ENCODE data around the gene CCDC121. TPM values are rescaled to one million over a fixed set of nuclear protein-coding genes. Genes with fewer than 3 reads are reported as not detected.

Gene CCDC121, protein sequence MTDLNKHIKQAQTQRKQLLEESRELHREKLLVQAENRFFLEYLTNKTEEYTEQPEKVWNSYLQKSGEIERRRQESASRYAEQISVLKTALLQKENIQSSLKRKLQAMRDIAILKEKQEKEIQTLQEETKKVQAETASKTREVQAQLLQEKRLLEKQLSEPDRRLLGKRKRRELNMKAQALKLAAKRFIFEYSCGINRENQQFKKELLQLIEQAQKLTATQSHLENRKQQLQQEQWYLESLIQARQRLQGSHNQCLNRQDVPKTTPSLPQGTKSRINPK
- 1.2 TPM for polyA plus RNA-seq (2013, experiment 1 of 2; ENCODE audit: insufficient read length)
- 1.1 TPM for polyA plus RNA-seq (2013, experiment 2 of 2; ENCODE audit: insufficient read length)

DNA sequence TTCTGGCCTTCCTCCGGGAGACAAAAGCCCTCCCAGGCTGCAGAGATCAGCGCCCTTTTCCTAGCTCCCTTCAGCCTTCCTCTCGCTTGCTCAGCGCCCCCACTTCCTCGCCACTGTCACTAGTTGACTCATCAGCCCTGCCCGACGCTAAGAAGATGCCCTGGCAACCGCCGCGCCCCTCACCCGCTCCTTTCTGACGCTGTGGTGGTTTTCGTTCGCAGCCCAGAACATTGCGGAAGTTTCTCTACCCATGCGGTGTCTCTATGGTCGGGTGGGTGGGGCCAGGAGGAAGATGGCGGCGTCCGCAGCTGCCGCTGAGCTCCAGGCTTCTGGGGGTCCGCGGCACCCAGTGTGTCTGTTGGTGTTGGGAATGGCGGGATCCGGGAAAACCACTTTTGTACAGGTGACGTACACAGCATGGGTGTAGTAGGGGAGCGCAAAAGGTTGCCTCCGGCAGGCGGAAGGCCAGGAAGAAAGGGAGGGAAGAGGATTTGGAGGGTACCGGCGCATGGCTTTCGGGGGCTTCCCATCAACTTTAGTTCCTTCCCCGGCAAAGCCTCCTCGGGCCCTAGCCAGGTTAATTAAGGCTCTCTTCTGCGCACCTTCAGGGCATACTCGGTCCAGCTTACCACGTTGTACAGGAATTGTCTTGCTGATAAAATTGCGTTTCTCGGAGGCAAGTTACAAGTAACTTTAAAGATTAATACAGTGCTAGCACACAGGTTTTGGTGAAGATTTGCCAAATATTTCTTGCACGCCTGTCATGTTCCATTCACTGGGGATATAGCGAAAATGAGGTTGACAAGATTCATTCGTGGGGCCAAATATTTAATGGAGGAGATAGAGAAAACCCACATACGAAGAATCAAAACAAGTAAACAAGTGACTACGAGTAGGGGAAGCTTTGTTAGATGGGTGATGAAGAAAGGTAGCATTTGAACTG is at the start of gene CCDC121, which contains the start of gene GPN1:
CCDC121 (minus strand) TSS at position 246 of the 943 bp plus-strand sequence. CDS start 1,213 bp downstream, outside the sequence.
GPN1 (plus strand) TSS at position 284 of the 943 bp plus-strand sequence; CDS start at position 293, 9 bp downstream.
- peak; percentile 94 for DNase-seq

DNA sequence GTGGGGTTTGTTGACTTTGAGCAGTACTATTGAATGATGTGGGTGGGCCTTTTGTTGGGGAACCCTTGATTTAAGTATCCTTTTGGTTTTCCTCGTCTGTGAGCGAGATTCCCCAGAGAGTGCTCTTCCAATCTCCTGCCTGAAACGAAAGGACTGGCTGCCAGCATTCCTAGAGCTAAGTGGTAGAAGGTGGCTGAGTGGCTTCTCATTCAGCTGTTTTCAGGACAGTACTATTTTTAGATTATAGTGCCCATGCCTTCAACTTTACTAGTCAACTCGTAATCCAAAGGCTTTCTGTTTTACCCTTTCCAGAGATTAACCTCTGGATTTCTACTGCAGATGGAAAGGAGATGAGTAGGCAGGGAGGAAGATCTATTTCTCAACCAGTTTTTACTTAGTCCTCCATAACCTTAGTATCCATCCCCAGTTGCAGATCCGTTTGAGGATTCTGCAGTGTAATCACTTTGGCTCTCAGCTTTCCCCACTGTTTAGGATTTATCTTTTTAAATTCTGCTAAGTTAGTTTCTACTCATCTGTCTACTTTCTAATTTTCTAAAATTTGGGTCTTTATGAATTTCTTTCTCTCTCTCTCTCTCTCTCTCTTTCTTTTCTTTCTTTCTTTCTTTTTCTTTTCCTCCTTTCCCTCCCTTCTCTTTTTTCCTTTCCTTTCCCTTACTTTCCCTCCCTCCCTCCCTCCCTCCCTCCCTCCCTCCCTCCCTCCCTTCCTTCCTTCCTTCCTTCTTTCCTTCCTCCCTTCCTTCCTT is 44.1 kb upstream of the CCDC121 start:
- DNase-seq = no peak

DNA sequence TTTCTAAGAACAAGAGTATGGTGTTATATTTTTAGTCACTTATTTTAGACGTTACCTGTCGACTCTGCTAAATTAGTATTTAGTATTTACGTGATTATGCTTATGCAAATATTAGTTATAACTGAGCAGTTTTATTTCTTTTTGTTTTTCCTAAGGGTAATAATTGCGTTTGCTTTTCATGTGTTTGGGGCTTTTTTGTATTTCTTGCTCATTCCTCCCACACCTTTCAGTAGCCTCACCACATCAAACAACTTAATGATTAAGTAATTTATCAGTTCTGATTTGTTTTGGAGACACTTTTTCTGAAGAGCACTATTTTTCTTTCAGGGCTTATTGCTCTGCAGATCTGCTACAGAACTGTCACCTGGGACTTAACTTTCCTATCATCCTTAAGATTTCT is 42.4 kb upstream of the CCDC121 start:
- DNase-seq = no peak

DNA sequence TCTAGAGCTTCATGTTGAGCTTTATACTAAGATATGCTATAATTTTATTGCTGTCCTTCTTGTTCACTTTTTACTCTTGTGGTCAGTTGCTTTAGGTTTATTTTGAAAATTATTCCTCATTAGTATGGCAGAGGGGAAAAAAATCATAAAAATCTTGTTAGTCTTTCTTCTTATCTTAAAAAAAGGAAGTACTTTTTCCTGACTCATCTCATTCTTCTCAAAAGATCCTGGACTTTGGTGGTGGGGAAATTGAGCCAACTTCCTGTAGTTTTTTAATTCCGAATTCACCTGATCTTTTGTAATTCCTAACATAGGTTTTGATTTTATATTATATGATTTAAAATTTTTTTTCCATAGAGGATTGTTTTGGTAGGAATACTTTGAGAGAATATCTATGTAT is 38.6 kb upstream of the CCDC121 start:
- DNase-seq = no peak

DNA sequence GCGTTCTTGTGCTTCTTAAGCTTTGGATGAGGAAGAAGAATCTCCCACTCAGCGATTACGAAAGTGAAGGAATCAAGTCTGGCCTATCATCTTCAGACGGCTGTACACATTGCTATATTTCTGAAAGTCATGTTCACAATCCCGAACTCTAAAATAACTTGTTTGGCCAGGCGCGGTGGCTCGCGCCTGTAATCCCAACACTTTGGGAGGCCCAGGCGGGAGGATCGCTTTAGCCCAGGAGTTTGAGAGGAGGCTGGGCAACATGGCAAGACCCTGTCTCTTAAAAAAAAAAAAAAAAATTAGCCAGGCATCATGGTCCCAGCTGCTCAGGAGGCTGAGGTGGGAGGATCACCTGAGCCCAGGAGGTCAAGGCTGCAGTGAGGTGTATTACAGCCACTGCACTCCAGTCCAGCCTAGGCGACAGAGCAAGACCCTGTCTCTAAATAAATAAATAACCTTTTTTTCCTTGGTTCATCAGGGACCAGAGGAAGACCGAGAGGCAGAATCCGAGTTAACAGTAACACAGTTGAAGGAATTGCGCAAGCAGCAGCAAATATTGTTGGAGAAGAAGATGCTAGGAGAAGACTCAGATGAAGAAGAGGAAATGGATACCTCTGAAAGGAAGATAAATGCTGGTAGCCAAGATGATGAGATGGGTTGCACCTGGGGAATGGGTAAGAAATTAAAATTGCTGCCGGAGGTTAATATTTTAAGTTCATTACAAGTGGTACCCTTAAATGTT is 36.0 kb upstream of the CCDC121 start:
- no peak for DNase-seq

DNA sequence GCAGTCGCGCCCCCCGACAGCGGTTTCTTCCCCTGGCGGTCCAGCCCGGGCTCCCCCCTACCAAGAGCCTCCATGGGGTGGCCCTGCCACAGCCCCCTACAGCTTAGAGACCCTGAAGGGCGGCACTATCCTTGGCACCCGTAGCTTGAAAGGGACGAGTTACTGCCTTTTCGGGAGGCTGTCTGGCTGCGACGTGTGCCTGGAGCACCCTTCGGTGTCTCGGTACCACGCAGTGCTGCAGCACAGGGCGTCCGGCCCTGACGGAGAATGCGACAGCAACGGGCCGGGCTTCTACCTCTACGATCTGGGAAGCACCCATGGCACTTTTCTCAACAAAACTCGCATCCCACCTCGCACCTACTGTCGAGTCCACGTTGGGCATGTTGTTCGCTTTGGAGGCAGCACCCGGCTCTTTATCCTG is 35.4 kb upstream of the CCDC121 start:
- no peak for DNase-seq

DNA sequence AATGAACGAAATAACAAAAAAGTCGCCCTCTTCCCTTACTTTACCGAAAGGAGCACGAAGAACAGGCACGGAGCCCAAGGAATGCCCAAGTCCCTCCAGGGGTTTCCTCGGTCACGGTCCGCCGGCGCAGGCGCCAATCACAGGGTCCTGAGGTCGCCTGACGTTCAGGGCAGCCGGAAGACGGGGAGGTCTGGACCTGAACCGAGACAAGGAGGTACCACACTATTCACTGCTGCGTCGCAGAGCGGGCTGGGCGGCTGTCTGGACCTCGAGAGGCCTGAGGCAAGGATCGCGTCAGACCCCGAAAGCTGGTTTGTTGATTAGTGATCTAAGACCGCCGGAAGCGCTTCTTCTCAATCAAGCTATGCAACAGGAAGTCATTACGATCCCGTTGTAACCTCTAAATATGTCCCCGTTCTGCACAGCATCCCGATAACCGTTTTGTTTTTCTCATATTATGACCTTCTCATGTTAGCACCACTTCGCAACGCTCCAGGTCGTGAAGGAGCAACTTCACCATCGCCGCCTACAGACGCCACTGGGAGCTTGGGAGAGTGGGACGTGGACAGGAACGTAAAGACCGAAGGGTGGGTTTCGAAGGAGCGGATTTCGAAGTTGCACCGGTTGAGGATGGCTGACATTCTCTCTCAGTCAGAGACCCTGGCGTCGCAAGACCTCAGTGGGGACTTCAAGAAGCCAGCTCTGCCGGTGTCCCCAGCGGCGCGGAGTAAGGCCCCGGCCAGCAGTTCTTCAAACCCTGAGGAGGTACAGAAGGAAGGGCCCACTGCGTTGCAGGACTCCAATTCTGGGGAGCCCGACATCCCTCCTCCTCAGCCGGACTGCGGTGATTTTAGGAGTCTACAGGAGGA is 34.7 kb upstream of the CCDC121 start, which contains the start of the genes SLC4A1AP and SUPT7L:
SLC4A1AP (plus strand) TSS at position 605 of the 869 bp plus-strand sequence; CDS start at position 631, 26 bp downstream.
SUPT7L (minus strand) TSS at position 330 of the 869 bp plus-strand sequence. CDS start 1,422 bp downstream, outside the sequence.
- peak; percentile 86 for DNase-seq

DNA sequence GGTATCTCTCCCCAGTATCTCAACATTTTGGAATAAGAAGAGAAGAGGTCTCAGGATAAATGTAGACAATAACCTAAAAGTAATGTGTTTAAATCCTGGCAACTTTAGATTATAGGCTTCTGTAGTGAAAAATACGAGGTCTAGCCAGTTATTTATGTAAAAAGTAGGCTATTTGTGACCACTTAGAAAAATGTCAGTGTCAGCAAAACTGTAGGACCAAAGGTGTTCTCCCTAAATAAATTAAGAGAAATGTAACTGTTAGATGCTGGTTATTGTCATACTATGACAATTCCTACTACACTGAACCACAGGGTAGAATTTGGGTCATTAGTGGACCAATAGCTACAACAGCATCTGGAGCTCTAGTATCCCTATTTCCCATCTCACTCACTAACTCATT is 32.6 kb upstream of the CCDC121 start:
- no peak for DNase-seq

DNA sequence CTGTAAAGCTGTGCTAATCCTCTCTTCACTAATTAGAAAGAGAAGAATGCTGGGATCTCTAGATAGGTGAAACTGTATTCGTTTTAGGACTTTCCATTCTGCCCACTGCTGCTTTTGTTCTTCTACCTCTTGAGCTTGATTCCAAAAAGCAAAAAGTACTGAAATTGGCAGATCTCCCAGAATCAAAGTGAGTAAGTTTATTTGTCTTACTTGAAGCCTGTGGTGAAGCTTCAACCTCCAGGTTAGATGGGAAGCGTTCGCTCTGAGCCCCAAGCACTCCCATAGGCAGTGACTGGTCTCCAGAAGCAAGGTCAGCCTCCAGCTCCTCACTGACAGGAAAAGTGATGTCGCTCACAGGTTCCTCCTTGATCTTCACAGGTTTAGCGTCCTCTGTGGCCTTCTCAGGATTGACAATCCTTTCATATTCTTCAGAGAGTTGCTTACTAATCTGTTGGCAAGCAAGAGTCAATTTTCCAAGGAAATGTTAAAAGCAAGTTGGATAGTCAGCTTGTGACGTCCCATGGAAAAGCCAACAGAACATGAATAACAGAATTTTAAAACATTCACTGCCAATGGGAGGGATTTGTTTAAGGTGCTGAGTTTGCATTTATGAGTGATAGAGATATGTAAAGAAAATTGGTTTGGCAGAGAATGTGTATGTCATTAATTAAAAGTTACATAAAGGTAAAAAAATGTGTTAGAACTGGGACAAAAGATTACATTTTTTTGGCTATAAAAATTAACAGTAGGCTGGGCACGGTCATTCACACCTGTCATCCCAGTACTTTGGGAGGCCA is 26.5 kb upstream of the CCDC121 start:
- DNase-seq = peak; percentile 6

DNA sequence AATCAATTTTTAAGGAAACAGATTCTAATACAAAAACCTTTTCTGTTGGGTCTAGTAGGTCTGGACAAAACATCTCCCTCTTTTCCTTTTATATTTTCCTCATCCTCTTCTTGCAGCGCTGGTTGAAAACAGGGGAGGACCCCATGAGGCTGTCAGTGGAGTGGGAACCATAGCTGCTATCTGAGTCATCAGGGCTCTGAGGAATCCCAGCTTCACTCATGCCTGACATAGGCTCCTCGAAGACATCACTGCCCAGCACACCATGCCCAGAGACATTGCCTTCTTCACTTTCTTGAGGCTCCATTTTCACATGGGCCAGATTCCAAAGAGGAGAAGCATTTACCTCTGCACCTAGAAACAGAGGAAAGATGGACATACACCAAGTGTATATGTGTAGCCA is 24.6 kb upstream of the CCDC121 start:
- DNase-seq = peak; percentile 21

DNA sequence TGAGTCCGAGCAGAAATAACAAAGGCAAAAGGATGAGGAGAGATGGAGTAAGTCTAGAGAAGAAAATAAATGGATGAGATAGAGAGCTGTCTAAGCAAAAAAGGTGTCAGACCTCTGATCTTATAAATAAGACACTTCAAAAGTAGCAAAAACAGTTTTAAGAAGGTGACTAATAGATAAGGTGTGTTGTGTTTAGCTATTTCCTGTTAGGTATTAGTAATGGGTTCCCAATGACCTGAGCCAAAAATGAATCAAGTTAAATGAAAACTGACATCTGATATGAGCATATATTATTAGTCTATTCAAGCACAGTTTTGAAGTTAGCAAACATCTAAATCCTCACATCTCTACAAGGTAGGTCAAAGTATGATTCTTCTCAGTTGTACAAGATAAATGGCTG is 24.0 kb upstream of the CCDC121 start:
- DNase-seq = no peak

DNA sequence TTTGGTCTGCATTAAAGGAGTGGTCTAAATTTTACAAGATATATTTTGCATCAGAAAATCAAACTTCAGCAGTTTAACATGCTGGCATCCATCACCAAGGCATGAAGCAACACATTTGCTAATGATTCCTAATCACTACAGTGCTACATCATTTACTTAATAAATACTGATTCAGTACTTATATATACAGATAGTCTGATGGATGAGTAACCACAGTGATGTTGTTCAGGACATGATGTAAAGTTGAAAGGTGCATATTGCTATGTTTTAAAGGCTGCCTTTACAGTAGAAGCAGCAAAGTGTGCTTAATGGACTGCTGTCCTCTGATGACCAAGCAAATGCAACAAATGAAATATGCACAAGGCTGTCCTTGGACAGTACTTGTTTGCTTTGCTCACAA is 23.5 kb upstream of the CCDC121 start:
- no peak for DNase-seq

DNA sequence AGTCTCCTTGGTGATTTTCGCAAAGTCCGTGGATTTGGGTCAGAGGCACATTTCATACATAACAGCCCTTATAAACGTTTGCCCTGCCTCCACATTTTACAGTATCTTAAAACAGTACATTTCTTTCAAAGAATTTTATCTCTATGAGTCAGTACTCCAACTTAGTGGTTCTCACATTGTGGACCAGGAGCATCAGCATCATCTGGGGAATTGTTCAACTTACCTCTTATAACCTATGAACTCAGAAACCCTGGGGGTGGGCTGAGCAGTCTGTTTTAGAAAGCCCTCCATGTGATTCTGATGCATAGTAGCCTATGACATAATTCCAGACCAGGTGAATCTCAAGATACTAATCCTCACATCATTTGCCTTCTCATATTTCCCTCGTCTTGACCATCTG is 22.2 kb upstream of the CCDC121 start:
- no peak for DNase-seq

DNA sequence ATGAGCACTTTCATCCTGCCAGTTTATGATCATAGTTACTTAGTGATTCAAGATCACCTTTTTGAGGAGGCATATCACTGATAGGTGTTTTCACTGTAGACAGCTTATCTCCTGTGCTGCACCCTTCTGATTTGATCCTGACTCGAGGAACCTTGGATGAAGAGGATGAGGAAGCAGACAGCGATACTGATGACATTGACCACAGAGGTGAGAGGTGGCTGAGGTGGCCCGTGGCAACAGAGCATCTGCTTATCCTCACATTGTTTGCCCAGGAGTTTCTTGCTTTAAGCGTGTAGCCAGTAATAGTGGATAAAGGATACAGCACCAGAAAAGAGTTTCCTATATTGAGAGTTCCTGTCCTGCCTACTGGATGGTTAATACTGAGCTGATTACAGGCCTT is 18.9 kb upstream of the CCDC121 start:
- DNase-seq = no peak

DNA sequence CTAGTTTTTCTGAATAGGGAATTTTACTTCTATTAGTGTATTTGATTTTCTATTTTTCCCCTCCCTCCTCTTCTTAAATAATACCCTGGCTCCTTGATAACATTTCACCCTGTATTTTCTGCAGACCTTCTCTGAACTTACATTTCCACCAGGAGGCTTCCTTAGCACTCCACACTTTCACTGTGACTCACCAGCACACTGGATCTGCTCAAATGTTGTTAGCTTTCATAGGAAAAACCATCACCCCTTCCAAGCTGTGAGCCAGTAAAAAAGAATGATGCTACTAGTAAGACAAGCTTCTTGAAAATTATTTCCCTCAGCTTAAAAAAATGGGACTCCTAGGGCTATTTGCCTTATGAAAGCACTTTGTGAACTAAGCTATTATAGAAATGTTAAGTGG is 18.5 kb upstream of the CCDC121 start:
- no peak for DNase-seq

DNA sequence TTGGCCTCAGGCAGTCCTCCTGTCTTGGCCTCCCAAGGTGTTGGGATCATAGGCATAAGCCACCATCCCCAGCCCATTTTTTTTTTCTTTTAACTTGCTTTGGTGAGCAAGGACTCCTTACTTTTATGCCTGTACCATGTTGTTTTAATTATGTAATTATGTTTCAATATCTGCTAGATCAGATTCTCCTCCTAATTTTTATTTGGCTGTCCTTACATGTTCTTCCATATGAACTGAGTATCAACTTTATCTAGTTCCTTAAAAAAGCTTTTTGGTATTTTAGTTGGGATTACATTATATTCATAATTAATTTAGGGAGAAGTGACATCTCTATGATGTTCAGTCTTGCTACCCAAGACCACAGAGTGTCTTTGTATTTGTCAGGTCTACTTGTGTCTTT is 16.4 kb upstream of the CCDC121 start:
- no peak for DNase-seq

DNA sequence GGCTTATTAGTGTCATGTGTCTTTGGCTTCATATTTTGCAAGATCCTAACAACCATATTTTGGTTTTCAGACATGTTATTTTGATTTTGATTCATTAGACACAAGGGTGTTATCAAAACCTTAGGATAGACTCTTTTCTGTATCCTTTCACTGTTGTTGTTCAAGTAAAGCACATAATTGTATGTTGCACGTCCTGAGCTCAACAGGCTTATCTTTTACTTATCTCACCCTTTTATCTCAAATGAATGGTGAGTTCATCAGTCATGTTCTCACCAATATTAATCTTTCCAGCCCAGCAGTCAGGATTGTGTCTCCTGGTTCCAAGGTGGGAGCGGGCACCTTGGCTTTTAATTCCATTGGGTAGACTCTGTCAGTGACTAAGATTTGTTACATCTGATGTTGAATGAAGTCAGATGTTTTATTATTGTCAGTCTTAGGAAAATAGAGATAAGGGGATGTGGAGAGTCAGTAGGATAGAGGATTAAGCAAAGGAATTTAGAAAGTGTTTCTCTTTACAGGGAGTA is 12.0 kb upstream of the CCDC121 start:
- no peak for DNase-seq

DNA sequence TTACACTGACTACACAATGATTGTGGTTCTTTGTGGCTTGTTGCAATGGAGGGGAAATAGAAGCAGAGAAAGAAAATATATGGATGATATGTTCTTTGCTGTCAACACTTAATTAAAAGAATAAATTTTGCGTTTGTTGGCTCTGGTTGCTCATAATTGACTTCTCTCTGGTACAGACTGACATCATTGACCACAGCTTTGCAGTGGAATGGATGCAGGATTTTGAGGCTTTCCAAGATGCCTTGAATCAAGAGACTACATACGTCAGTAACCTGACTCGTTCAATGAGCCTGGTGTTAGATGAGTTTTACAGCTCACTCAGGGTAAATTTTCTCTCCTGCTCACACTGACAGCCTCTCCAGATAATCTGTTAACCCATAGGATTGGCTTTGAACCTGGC is 9.9 kb upstream of the CCDC121 start:
- DNase-seq = peak; percentile 70

DNA sequence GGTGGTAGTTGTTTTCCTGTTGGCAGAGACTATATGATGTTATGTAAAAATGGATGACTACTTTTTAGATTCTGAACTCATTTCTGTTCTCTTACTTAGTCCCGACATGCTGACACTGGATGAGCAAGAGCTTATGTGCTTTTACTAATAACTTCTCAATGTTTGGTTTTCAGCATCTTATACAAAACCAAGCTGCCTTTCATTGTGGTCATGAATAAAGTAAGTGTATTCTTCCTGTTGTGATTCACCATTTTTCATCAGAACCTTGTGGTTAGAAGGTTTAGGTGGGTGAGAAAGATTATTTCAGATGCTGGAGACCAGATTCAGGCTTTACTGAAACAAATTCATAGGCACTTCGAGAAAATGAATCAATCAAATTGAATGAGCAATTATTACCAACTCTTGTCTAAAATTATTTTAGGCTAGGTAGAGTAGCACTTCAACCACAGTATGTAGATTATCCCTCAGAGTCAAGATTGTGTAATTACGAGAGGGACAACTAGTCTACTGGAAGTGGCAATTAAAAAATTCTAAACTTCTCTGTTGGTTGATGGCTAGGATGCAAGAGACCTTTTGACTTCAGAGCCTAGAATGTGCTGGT is 9.3 kb upstream of the CCDC121 start:
- DNase-seq = peak; percentile 48
